Epithelial cell of proximal tubule (primary cell): ENCODE measurements around the gene MOB3B. TPM values are rescaled to one million over a fixed set of nuclear protein-coding genes. Genes with fewer than 3 reads are reported as not detected.

ENCODE experiments used
- DNase-seq: peaks from one replicate; pipeline ENCODE4 v3.0.0-alpha.2; 2011; ENCODE audit warnings: low read depth
- H3K4me3 ChIP-seq: 2 replicates; pipeline ENCODE4 v1.5.1; 2011; ENCODE audit warnings: low read depth, mild to moderate bottlenecking, low read length
- total RNA-seq: library from RNA; depleted of rRNA; stranded (reverse); fragments of >200 nt; gene quantifications from 2 replicates; pipeline ENCODE4 v1.2.3, GENCODE V29; 2015
- TF ChIP-seq, protein P1 (sequence below): conservative IDR thresholded peaks from 2 replicates; pipeline ENCODE4 v1.5.1; 2012; ENCODE audit warnings: low read depth, mild to moderate bottlenecking, low read length

Gene MOB3B
- total RNA-seq, 1 donor from 2014 or later: 2.9 TPM

DNA sequence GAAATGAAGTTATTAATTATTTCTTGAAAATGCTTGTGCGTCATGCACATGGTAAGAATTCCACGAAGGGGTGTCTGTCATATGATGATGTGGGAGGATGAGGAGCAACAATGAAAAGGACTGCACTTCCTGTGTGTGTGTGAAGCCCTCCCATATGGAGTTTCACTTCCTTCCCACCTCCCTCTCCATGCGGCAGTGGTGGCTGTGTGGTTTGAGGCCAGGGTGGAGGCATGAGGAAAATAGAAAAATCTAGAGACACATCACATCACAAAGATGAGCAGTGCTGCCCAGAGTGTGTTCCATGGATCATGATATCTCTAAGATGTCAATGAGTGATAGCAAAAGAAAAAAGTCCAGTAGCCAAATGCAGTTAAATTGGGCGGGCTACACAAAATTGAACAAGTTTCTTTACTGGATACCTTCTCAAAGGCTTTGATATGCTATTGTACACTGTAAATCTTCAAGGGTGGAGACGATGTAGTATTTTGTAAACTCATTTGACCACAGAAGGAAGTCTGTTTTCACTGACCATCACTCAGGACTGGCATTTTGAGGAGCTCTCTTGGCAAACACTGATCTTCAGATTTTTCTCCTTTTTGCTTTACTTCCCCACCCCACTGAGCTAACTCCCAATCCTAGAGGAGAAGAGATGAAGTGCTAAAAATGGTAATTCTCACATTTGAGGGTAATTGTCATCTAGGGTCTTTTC is 177.0 kb downstream of the MOB3B start:
- TF ChIP-seq, protein P1, sequence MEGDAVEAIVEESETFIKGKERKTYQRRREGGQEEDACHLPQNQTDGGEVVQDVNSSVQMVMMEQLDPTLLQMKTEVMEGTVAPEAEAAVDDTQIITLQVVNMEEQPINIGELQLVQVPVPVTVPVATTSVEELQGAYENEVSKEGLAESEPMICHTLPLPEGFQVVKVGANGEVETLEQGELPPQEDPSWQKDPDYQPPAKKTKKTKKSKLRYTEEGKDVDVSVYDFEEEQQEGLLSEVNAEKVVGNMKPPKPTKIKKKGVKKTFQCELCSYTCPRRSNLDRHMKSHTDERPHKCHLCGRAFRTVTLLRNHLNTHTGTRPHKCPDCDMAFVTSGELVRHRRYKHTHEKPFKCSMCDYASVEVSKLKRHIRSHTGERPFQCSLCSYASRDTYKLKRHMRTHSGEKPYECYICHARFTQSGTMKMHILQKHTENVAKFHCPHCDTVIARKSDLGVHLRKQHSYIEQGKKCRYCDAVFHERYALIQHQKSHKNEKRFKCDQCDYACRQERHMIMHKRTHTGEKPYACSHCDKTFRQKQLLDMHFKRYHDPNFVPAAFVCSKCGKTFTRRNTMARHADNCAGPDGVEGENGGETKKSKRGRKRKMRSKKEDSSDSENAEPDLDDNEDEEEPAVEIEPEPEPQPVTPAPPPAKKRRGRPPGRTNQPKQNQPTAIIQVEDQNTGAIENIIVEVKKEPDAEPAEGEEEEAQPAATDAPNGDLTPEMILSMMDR: no peak
- DNase-seq: no peak
- no peak overlapping the region for H3K4me3 ChIP-seq

DNA sequence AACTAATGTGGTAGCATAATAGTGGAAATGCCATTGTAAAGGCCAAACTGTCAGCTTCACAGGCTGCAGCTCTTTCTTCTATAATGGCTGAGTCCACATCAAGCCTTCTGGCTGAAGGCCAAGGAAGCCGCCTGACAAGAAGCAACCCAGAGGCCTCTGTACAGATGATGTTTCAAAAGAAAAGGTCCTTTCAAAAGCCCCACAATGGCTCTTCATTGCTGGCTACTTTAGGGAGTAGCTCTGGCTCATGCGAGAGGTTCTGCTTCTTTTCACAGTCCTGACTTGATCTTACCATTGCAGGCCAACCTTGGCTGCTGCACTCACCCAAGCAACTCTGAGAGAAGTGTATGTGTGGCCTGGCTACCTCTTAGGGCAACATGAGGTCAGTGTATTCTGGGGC is 178.2 kb downstream of the MOB3B start:
- TF ChIP-seq, protein P1: no peak
- no peak for DNase-seq
- H3K4me3 ChIP-seq: no peak overlapping the region

DNA sequence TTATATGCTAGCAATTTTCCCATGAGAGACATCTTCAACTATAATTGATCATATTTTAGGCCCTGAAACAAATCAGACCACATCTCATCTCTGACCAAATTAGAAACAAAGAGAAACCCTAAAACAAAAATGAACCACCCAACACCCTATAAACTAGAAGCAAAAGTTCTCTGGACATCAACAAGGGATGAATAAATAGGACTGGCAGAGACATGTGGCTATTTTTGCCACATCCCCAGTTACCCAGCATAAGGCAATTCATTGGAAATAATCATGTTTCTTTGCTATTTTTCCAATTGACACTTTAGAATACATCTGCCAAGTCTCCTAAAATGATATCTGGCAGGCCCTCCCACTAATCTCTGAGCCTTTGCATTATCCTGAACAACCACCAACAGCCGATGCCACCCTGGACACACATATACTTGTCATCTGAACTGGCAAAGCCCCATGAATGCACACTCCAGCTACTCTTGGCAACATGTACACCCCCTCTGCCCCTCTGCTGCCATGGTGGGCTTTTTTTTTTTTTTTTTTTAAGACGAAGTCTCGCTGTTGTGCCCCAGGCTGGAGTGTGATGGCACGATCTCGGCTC is 179.1 kb downstream of the MOB3B start:
- TF ChIP-seq, protein P1: no peak
- no peak for DNase-seq
- H3K4me3 ChIP-seq: no peak overlapping the region

DNA sequence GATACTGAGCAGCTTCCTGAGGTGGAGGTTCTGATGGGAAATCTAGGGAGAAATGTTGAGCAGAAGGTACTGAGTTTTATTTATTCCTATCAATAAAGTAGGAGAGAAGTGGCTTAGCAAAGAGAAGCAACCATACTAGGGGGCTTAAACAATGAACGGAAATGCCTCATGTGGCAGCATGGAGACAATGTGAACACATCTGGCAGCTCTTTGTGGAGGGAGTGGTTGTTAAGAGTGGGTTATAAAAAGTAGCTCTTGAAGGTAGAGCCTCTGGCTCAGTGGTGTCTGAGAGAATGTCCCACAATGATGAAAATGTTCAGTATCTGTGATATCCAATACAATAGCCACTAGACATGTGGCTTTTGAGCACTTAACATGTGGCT is 179.9 kb downstream of the MOB3B start:
- TF ChIP-seq, protein P1: no peak
- DNase-seq: no peak
- H3K4me3 ChIP-seq: no peak overlapping the region

DNA sequence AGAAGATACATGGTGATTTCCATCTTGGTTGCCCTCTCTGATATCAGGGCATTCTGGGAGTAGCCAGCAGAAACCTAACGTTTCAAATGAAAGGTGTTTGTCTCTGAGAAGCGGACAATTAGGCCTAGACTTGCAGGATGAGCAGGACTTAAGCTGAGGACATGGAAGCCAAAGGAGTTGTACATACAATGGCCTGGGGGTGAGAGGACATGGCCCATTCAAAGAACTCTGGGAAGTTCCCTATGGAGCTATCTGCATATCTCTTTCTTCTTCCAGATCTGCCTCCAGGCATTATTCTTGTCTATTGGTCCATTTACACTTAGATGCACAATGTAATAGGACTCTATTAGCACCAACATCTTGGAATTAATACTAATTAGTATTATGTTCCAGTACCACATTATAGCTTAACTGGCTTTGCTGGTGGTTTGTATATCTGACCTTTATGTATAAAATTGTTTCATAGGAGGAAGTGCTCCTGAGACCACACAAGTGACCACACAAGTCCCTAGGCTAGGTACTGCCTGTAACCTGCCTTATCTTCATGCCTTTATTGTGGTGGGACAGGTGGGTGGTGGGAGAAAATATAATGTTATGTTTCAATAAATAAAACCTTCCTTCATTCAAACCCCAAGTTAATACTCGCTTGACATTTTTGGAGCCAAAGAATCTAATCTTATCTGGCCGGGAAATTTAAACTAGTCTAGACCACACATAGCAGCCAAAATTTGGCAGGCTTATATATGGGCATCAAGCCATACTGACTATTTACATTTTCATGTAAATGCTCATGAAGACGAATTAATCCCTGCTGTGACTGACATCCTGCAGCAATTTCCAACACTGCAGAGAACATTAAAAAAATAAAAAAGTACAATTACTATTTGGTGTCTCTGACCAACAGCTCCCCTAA is 180.6 kb downstream of the MOB3B start:
- TF ChIP-seq, protein P1: no peak
- H3K4me3 ChIP-seq: no peak overlapping the region
- no peak for DNase-seq

DNA sequence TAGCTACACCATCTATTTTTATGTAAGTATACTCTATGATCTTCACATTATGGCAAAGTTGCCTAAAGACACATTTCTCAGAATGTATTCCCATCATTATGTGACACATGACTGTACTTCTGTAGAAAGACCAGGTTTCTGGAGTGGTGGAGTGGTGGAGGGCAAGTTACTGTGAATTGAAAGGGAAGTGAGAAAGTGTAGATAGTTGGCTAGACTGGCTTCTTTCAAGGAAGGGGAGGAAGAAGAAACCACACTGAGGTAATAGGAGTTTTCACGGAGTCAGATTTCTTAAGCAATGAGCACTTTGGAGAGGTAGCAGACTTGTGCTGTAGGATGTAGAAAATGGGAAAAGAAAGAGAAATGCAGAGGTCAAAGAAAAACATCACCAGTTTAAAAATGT is 181.7 kb downstream of the MOB3B start:
- no peak for DNase-seq
- TF ChIP-seq, protein P1: no peak
- H3K4me3 ChIP-seq: no peak overlapping the region
